ENCODE data around the gene BLTP2.

DNA sequence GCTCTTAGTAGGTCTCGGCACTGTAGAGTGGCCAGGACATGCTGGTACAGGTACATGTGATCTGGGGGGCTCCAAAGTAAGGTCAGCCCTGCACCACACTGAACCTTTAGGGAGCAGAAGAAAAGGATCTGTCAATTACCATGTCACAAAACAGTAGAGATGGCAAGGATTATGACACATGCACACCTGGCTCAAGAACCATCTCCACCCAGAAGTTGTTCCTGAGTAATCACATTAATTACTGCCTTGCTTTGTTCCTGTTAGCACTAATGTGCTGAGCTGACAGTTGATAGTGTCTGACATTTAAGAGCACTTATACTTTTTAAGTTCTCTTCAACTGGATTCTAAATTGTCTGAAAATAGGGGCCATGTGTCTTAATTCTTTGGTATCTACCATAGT, 9.5 kb downstream of the BLTP2 start:
- TF ChIP-seq POLR2A (IDR thresholded peaks at IDR 0.05; ENCODE audit: low read length) (no peak), GATA1 (IDR thresholded peaks at IDR 0.05; ENCODE audit: low read depth, low read length) (no peak)

Data from erythroblast (primary cell).